NCI-H510A (cell line): ENCODE measurements around the gene KRTAP10-2.
"Not testable (repeated sequence)": the region's sequence is repeated elsewhere in the genome, so short reads cannot be mapped to it uniquely, and the experiment has no call there.

Source experiments
- DNase-seq: peaks from one replicate; lab custom pipeline; 2025; lab: John Stamatoyannopoulos, UW

The KRTAP10-2 gene

GRCh38 chr21:44567481-44568171, 16.3 kb upstream of the KRTAP10-2 start:
- DNase-seq: no peak

DNA sequence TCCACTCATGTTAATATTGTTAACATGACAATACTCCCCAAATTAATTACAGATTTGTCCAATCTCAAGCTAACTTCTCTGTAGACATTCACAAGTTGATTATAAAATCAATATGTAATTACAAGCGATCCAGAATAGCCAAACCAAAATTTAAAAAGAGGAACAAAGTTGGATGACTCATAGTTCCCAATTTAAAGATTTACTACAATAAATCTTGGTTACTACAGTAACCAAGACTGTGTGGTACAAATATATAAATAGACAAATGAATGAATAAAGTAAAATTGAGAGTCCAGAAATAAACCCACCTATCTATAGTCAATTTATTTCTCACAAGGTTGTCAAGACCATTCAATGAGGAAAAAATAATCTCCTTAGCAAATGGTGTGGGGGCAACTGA, 15.1 kb upstream of the KRTAP10-2 start:
- no peak for DNase-seq

- DNase-seq: no peak
Measured at GRCh38 chr21:44564886-44565598, 13.7 kb upstream of the KRTAP10-2 start.

- no peak for DNase-seq
Measured at GRCh38 chr21:44564099-44564498, 12.8 kb upstream of the KRTAP10-2 start.

DNA sequence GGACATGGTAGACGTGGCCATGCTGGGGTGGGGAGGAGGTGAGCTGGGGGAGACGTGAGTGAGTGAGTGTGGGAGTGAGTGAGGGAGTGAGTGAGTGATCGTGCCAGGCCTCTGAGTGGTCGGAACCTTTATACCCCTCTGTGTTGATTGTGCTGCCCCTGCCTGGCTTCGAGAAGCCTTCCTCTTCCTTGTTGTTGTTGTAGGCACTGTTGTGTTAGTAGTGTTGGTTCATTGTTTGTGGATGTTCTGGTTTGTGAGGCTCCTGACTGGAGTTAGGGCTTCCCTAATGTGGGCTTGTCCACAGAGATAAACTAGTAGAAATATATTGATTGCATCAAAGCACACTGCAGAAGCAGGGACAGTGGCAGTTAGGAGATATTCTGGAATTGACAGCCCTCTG, 7.4 kb upstream of the KRTAP10-2 start, which contains the start of gene KRTAP10-3:
KRTAP10-3 (minus strand) TSS at position 101 of the 400 bp plus-strand sequence; CDS start at position 21, 80 bp downstream.
- DNase-seq: no peak

- DNase-seq: not testable (repeated sequence)
Measured at GRCh38 chr21:44558329-44558675, 7.0 kb upstream of the KRTAP10-2 start.

DNA sequence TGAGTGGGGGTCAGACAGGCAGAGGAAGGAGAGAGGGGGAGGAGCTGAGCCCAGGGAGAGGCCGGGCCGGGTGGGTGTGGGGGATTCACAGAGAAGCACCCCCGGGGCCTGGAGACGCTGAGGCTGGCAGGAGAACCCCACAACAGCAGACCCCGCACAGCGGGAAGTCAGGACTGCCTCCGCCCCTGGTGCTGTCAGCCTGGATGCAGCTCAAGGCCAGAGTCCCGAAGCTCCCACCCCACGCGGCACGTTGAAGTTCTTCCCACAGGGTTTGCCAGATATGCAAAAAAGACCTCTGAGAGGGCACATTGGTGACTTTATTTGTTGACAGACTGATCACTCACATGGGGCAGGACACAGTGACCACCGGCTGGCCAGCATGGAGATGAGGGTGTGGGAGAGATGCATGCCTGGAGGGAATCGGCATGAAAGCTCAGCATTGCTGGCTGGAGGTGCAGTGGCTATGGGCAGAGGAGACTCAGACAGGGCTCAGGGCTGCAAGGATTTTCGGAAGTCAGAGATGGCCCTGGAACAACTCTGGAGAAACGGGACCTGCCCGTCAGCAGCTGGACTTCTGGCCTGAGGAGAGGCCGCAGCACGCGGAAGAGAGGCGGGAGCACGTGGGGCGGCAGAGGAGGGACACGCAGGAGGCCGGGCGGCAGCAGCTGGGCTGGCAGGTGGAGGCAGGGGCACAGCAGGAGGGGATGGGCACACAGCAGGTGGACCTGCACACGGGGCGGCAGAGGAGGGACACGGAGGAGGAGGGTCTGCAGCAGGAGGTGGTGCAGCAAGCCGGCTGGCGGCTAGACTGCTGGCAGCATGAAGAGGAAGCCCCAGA, 6.4 kb upstream of the KRTAP10-2 start:
- DNase-seq: no peak

- DNase-seq: no peak
Measured at GRCh38 chr21:44556879-44557278, 5.6 kb upstream of the KRTAP10-2 start.

DNA sequence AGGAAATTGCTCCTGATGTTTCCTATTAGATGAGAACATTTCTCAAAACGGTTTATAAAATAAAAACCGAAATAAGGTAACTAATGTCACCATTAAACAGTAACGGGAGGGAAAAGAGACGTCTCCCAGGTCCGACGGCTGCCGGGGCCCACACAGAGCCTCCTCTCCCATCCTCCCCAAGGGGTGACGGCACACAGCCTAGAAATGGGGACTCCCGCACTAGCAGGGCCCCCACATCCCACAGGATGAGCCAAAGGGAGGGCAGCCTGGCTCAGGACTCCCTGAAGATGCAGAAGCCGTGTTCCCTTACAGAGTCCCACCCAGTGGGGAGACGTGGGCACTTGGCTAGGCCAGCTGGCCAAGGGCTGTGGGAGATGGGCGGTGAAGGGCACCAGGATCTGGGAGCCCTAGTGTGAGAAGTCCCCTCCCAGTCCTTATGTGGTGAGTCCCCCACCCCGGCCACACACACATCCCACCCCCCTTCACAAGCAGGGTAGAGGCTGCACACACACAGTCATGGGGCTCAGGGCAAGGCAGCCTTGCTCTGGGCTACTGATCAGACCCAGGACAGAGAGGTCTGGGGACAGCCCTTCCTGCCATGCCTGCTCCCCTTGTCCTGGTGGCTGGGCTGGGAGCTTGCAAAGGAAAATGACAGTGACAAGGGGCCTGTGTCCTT, 4.0 kb upstream of the KRTAP10-2 start:
- DNase-seq: no peak

DNA sequence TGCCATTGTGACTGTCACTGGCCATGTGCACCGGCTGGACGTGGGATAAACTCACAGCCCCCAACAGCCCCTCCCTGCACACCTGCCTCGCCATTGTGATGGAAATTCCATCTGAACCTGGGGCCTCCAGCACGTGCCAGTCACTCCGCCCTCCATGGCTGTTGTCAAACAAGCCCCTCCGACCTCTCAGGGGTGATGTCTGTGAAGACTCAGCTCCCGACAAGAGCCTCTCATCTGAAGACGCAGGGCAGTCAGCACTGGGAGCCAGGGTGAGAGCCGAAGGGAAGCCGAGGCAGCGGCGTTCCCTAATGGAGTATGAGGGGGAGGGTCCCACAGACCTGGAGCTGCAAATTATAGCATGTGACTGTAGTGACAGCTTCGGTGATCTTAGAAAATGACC, 1.4 kb upstream of the KRTAP10-2 start:
- no peak for DNase-seq

DNA sequence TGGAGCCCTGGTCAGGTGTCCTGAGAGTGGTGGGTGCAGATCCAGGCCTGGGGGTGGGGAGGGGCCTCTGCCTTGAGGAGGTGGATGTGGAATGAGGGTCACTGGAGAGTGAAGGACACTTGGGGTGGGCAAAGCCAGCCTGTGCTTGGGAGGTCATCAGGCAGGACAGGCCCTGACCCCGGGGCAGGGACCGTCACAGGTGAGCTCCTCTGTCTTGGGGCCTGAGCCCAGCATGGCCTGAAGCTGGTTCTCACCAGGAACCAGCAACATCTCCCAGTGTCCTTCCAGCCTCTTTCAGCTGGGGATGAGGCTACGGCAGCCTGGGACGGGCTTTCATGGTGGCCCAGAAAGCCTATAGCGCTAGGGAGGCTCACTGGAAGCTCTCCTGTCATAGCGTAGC, 831 bp upstream of the KRTAP10-2 start:
- DNase-seq: no peak

DNA sequence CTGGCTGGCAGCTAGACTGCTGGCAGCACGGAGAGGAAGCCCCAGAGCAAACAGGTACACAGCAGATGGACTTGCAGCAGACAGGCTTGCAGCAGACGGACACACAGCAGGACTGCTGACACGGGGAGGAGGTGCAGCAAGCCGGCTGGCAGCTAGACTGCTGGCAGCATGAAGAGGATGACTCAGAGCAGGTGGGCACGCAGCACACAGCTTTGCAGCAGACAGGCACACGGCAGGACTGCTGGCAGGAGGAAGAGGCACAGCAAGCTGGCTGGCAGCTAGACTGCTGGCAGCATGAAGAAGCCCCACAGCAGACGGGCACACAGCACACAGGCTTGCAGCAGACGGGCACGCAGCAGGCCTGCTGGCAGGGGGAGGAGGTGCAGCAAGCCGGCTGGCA, 498 bp downstream of the KRTAP10-2 start:
- DNase-seq: no peak

GRCh38 chr21:44550285-44550684, 1.0 kb downstream of the KRTAP10-2 start:
- not testable (repeated sequence) for DNase-seq

- DNase-seq: no peak
Measured at GRCh38 chr21:44549525-44550211, 1.6 kb downstream of the KRTAP10-2 start.

GRCh38 chr21:44548922-44549321, 2.4 kb downstream of the KRTAP10-2 start:
- no peak for DNase-seq

- no peak for DNase-seq
Measured at GRCh38 chr21:44548381-44548780, 2.9 kb downstream of the KRTAP10-2 start.

DNA sequence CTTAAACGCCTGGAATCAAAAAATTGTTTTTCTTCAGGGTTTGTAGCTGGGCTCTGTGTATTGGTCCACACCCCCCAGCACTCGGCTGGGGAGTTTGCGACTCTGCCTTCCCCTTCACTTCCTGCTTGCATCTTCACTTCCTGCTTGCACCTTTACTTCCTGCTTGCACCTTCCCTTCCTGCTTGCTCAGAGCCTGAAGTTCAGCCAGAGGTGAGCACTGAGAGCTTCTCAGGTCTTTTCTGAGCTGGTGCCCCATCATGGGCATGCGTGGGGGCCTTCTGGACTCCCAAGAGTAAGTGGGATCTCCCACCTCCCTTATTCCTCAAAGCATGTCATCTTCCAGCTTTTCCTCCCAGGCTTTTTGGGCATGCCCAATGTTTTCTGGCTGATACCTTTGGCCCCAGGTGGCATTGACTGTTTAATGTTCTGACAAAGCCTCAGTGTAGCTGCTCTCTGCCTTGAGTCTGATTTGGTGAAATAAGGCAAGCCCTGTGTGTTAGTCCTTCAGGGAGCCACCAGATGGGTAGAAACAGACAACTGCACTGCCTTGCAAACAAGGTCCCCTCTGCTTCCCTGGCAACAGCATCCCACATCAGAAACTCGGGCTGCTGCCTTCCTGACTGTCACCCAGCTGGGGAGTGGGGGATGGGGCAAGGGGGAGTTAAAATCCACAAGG, 3.5 kb downstream of the KRTAP10-2 start:
- DNase-seq: no peak

DNA sequence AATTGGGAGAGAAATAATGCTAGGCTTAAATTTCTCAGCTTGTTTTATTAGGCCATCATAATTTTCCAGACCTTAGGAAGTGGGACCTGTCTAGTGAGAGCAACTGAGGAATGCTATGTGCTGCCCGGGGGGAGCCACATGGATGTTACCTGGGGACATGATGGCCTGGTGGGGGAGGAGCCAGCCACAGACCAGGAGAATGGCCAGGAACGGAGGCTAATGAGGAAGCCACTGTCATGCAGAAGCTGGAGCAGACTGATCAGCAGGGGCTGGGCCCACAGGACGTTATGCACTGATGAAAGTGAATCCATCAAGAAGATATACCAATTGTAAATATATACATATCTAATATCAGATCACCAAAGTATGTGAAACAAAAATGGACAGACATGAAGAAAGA, 6.7 kb downstream of the KRTAP10-2 start:
- DNase-seq: no peak

DNA sequence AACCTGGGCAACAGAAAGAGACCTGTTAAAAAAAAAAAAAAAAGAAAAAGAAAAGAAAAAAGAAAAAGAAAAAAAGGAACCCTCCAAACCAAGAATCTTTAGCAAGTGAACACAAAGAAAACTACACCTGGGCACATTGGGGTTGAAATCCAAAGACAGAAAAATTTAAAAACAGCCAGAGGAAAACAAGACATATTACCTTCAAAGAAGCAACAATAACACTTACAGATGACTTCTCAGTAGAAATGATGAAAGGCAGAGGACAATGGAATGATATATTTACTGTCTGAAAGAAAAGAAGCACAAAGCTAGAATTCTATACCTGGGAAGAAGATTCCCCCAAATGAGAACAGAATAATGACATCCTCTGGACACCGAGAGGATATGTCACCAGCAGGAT, 8.6 kb downstream of the KRTAP10-2 start:
- DNase-seq: no peak

GRCh38 chr21:44540741-44541288, 10.5 kb downstream of the KRTAP10-2 start:
- no peak for DNase-seq
